DOHH2 (cell line): Measurements from ENCODE around the gene DISC1.

Experiments
- CTCF ChIP-seq: fragments of 200-600 bp; sonication (generic); IDR thresholded peaks from one replicate; pipeline ENCODE4 v1.5.1; 2014; ENCODE audit warnings: antibody characterized with exemption, mild to moderate bottlenecking, low read depth, low read length; ENCODE audit not compliant: poor library complexity, severe bottlenecking
- EZH2phosphoT487 ChIP-seq: fragments of 200-600 bp; sonication (generic); IDR thresholded peaks from 2 replicates; pipeline ENCODE4 v1.6.1; 2017; ENCODE audit warnings: borderline replicate concordance, mild to moderate bottlenecking, antibody characterized with exemption, low read length, moderate library complexity, mixed read lengths

GRCh38 chr1:231936983-231937775 is 310.6 kb downstream of the DISC1 start:
- TF ChIP-seq CTCF (no peak), EZH2phosphoT487 (no peak)
